Esophagus squamous epithelium (tissue), 4 donors: ENCODE measurements around the gene TFCP2L1.

Experiments used
- POLR2A ChIP-seq, 4 donors: fragments of 450-650 bp; IDR thresholded peaks; one replicate each; pipeline ENCODE4 v1.6.1; 2017; ENCODE audit warnings: antibody characterized with exemption in 4 of 4, mild to moderate bottlenecking in 4 of 4, moderate library complexity in 3 of 4
- TF ChIP-seq, protein P1 (sequence below), 6 experiments: fragments of 450-650 bp in 4 of 6; fragments of 200-600 bp in 2 of 6; sonication (generic) in 2 of 6; IDR thresholded peaks; one replicate each; pipeline ENCODE4 v1.5.1; 2016 to 2019; ENCODE audit warnings: antibody characterized with exemption in 6 of 6, mild to moderate bottlenecking in 4 of 6, moderate library complexity in 4 of 6

DNA sequence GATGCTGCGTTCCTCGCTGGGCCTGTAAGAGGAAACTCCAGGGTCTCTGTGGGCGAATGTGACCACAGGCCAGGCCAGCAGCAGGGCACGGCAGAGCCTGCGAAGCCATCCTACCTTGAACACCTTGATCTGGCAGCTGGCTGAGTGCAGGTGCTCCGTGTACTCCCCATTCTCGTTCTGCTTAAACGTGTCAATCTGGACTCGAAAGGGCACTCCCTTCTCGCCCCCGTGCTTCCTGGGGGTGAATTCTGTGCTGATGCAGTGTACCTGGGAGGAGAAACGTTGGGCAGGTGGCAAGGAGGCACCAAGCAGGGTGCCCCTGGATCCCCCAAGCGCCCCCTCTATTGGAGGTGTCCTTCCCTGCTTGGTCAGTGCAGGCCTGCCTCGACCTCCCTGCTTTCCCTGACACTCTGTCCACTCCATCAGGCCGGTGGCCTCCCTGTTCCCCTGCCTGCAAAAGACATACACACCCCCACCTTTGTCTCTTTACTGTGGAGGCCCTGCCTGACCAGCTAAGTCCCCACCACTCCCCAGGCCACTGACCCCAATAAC, 38.2 kb downstream of the TFCP2L1 start:
- TF ChIP-seq, protein P1, sequence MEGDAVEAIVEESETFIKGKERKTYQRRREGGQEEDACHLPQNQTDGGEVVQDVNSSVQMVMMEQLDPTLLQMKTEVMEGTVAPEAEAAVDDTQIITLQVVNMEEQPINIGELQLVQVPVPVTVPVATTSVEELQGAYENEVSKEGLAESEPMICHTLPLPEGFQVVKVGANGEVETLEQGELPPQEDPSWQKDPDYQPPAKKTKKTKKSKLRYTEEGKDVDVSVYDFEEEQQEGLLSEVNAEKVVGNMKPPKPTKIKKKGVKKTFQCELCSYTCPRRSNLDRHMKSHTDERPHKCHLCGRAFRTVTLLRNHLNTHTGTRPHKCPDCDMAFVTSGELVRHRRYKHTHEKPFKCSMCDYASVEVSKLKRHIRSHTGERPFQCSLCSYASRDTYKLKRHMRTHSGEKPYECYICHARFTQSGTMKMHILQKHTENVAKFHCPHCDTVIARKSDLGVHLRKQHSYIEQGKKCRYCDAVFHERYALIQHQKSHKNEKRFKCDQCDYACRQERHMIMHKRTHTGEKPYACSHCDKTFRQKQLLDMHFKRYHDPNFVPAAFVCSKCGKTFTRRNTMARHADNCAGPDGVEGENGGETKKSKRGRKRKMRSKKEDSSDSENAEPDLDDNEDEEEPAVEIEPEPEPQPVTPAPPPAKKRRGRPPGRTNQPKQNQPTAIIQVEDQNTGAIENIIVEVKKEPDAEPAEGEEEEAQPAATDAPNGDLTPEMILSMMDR (IDR thresholded peaks at IDR 0.05), result no peak
- TF ChIP-seq POLR2A (IDR thresholded peaks at IDR 0.05), result no peak
